ENCODE results near the gene TENT4B. TPM values are rescaled to one million over a fixed set of nuclear protein-coding genes. Genes with fewer than 3 reads are reported as not detected.

The TENT4B gene
- total RNA-seq, 1 experiment from 2014 or later = 28.6 TPM

GRCh38 chr16:50198802-50199403 lies 45.8 kb downstream of the TENT4B start:
- H3K36me3 Mint-ChIP-seq (ENCODE audit: insufficient read depth, unreplicated experiment) = peaks cover 18% of the 10 kb centered on the region
- TF ChIP-seq, protein P1, sequence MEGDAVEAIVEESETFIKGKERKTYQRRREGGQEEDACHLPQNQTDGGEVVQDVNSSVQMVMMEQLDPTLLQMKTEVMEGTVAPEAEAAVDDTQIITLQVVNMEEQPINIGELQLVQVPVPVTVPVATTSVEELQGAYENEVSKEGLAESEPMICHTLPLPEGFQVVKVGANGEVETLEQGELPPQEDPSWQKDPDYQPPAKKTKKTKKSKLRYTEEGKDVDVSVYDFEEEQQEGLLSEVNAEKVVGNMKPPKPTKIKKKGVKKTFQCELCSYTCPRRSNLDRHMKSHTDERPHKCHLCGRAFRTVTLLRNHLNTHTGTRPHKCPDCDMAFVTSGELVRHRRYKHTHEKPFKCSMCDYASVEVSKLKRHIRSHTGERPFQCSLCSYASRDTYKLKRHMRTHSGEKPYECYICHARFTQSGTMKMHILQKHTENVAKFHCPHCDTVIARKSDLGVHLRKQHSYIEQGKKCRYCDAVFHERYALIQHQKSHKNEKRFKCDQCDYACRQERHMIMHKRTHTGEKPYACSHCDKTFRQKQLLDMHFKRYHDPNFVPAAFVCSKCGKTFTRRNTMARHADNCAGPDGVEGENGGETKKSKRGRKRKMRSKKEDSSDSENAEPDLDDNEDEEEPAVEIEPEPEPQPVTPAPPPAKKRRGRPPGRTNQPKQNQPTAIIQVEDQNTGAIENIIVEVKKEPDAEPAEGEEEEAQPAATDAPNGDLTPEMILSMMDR (IDR thresholded peaks at IDR 0.05; ENCODE audit: insufficient read depth in 1 of 2, low read depth in 1 of 2, low read length in 1 of 2, severe bottlenecking in 1 of 2, unreplicated experiment in 1 of 2) = no peak
- Histone ChIP-seq H3K4me3 (ENCODE audit: low read depth, low read length) (no peak overlapping the region), H3K9me3 (no peaks in the 10 kb centered on the region), H3K36me3 (ENCODE audit: control insufficient read depth, insufficient read depth, low read length) (no peaks in the 10 kb centered on the region), H3K27me3 (replicated peaks; ENCODE audit: control insufficient read depth, insufficient read depth, low read length) (no peaks in the 10 kb centered on the region), H3K4me1 (peaks cover 26% of the 10 kb centered on the region)
- no peak overlapping the region for H3K27ac Mint-ChIP-seq (ENCODE audit: unreplicated experiment)
- intact Hi-C loops (cut with micrococcal nuclease; ENCODE audit: unreplicated experiment) = no loop called here
- CTCF ChIA-PET = interaction anchor here (1.2 kb wide), 1 partner anchor 174 kb away, joined by 3 read pairs; the partner anchor contains the start of gene CNEP1R1
- peaks cover 27% of the 10 kb centered on the region for H3K4me1 Mint-ChIP-seq (ENCODE audit: low read depth, unreplicated experiment)
- H3K27me3 Mint-ChIP-seq (ENCODE audit: insufficient read depth, unreplicated experiment) = no peaks in the 10 kb centered on the region
- no TSS peak for BruUV-seq (replicated peaks)
- no peak overlapping the region for H3K4me3 Mint-ChIP-seq (ENCODE audit: unreplicated experiment)
- POLR2A ChIA-PET = no interaction called here
- DNase-seq = no peak
- H3K9me3 Mint-ChIP-seq (ENCODE audit: unreplicated experiment) = no peaks in the 10 kb centered on the region

DNA sequence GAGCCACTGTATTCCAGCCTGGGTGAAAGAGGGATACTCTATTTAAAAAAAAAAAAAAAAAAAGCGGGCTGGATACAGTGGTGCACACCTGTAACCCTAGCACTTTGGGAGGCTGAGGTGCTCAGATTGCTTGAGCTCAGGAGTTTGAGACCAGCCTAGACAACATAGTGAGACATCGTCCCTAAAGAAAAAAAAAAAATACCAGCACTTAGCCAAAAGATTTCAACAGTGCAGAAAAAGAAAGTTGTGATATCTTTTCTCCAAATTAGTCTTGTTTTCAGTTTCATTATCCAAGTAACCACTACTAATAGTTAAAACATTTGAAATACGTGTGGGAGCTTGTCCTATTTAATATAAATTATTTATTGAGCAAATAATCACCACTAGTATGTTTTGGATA lies 48.7 kb downstream of the TENT4B start:
- BruUV-seq (replicated peaks) = no TSS peak
- Mint-ChIP-seq H3K4me1 (ENCODE audit: low read depth, unreplicated experiment) (peaks cover 30% of the 10 kb centered on the region), H3K27ac (ENCODE audit: unreplicated experiment) (peak overlapping the region; percentile 34), H3K36me3 (ENCODE audit: insufficient read depth, unreplicated experiment) (peaks cover 22% of the 10 kb centered on the region), H3K27me3 (ENCODE audit: insufficient read depth, unreplicated experiment) (no peaks in the 10 kb centered on the region), H3K9me3 (ENCODE audit: unreplicated experiment) (no peaks in the 10 kb centered on the region), H3K4me3 (ENCODE audit: unreplicated experiment) (no peak overlapping the region)
- intact Hi-C loops (cut with micrococcal nuclease; ENCODE audit: unreplicated experiment) = no loop called here
- no peak overlapping the region for H3K4me3 ChIP-seq (ENCODE audit: low read depth, low read length)
- POLR2A ChIA-PET = no interaction called here
- no peaks in the 10 kb centered on the region for H3K9me3 ChIP-seq
- H3K36me3 ChIP-seq (ENCODE audit: control insufficient read depth, insufficient read depth, low read length) = 0 out of 2 replicates have a peak, but pooled peaks cover 2% of the 10 kb centered on the region
- peaks cover 36% of the 10 kb centered on the region for H3K4me1 ChIP-seq
- TF ChIP-seq, protein P1 (IDR thresholded peaks at IDR 0.05; ENCODE audit: insufficient read depth in 1 of 2, low read depth in 1 of 2, low read length in 1 of 2, severe bottlenecking in 1 of 2, unreplicated experiment in 1 of 2) = no peak
- CTCF ChIA-PET = interaction anchor here (1.2 to 1.7 kb wide), 2 partner anchors 9 kb away, joined by 4 to 5 read pairs; no protein-coding TSS in a partner anchor
- no peak for DNase-seq
- no peaks in the 10 kb centered on the region for H3K27me3 ChIP-seq (replicated peaks; ENCODE audit: control insufficient read depth, insufficient read depth, low read length)

DNA sequence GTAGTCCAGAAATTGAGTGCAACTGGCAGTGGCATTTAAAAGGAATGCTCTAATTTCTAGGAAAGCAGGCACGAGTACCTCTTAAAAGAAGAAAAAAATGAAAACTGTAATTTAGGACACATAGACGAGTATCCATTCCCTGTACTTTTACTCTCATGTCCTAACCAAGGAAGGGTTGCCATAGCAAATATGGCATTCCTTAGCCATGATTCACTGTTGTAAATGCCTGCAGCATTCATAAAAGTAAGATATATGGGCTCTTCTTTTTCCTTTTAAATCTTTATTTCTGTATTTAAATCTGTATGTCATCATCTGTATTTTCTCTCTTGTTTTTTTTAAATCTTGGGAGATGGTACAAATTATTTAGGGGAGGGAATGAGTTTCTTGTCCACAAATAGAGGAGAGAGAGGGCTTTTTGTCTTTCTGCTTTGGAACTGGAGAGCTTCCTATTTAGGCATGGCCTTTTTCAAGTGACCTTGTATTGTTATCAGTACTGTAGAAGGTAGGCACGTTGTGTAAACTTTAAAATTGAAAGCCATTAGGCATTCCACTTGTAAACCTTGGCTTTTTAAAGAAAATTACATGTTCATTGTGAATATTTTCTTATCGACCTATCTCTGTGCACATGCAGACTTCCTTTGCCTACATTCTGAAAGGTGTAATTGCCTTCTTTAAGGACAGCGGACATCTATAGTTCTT lies 50.0 kb downstream of the TENT4B start:
- Histone ChIP-seq H3K4me3 (ENCODE audit: low read depth, low read length) (no peak overlapping the region), H3K4me1 (peaks cover 42% of the 10 kb centered on the region), H3K27me3 (replicated peaks; ENCODE audit: control insufficient read depth, insufficient read depth, low read length) (no peaks in the 10 kb centered on the region), H3K36me3 (ENCODE audit: control insufficient read depth, insufficient read depth, low read length) (0 out of 2 replicates have a peak, but pooled peaks cover 2% of the 10 kb centered on the region), H3K9me3 (no peaks in the 10 kb centered on the region)
- Mint-ChIP-seq H3K9me3 (ENCODE audit: unreplicated experiment) (no peaks in the 10 kb centered on the region), H3K36me3 (ENCODE audit: insufficient read depth, unreplicated experiment) (peaks cover 17% of the 10 kb centered on the region), H3K27ac (ENCODE audit: unreplicated experiment) (peak overlapping the region; percentile 94), H3K27me3 (ENCODE audit: insufficient read depth, unreplicated experiment) (no peaks in the 10 kb centered on the region), H3K4me3 (ENCODE audit: unreplicated experiment) (peak overlapping the region; percentile 23), H3K4me1 (ENCODE audit: low read depth, unreplicated experiment) (peaks cover 34% of the 10 kb centered on the region)
- intact Hi-C loops (cut with micrococcal nuclease; ENCODE audit: unreplicated experiment) = loop anchor here (1.0 kb wide), 1 partner anchor 48 kb away; no protein-coding TSS in a partner anchor
- TF ChIP-seq, protein P1 (IDR thresholded peaks at IDR 0.05; ENCODE audit: insufficient read depth in 1 of 2, low read depth in 1 of 2, low read length in 1 of 2, severe bottlenecking in 1 of 2, unreplicated experiment in 1 of 2) = no peak
- peak; percentile 52 to 77 for DNase-seq
- ChIA-PET POLR2A (no interaction called here), CTCF (interaction anchor here (0.7 to 2.4 kb wide), 4 partner anchors 8 to 245 kb away, joined by 3 to 16 read pairs (median 4); partner anchors contain the start of gene CNEP1R1)
- BruUV-seq (replicated peaks) = no TSS peak
